ENCODE measurements around the gene CFAP251. TPM values are rescaled to one million over a fixed set of nuclear protein-coding genes. Genes with fewer than 3 reads are reported as not detected.
"Not testable (repeated sequence)": the region's sequence is repeated elsewhere in the genome, so short reads cannot be mapped to it uniquely, and the experiment has no call there.

Gene CFAP251
- 3.4 and 3.9 TPM in 2 replicates for polyA plus RNA-seq (2013)

GRCh38 chr12:121917950-121918678 is at the start of gene CFAP251:
Gene CFAP251, plus strand, starts transcription at chr12:121918592. Its CDS starts 2,714 bp downstream, at chr12:121921306.
- peaks cover 4% of the 10 kb centered on the region for H3K79me1 ChIP-seq (ENCODE audit: low read length)
- H4K91ac ChIP-seq (ENCODE audit: low read depth, low read length), result peak within 1 kb of the TSS; percentile 66
- peak within 1 kb of the TSS; percentile 39 for H2AK5ac ChIP-seq (ENCODE audit: low read length)
- H3K79me2 ChIP-seq (ENCODE audit: control insufficient read depth, insufficient read depth, low read length, poor library complexity), result no peaks in the 10 kb centered on the region
- no peak within 1 kb of the TSS for H3K23ac ChIP-seq (ENCODE audit: low read length)
- H4K8ac ChIP-seq (ENCODE audit: low read depth, low read length), result peak within 1 kb of the TSS; percentile 69
- peak; percentile 86 to 95 for DNase-seq
- H3K14ac ChIP-seq (ENCODE audit: low read length), result peak within 1 kb of the TSS; percentile 30
- peak within 1 kb of the TSS; percentile 19 for H2BK12ac ChIP-seq (ENCODE audit: low read length)
- H3K4me3 ChIP-seq (ENCODE audit: low read depth, low read length), result peak within 1 kb of the TSS; percentile 64
- no peaks in the 10 kb centered on the region for H3K9me3 ChIP-seq (ENCODE audit: insufficient read depth, low read depth, low read length)
- peaks cover 6 to 7% of the 10 kb centered on the region in 2 experiments for H3K4me1 ChIP-seq (ENCODE audit: control insufficient read depth in 1 of 2, insufficient read depth in 2 of 2, low read length in 2 of 2)
- no peaks in the 10 kb centered on the region for H3K27me3 ChIP-seq (ENCODE audit: insufficient read depth, low read length)
- peak within 1 kb of the TSS; percentile 35 for H2BK5ac ChIP-seq (ENCODE audit: low read depth, low read length, poor library complexity)
- H2BK120ac ChIP-seq (ENCODE audit: insufficient read depth, low read length, poor library complexity), result peak within 1 kb of the TSS; percentile 14
- peak within 1 kb of the TSS; percentile 11 for H3K18ac ChIP-seq (ENCODE audit: low read length)
- H3K9ac ChIP-seq (ENCODE audit: low read length), result no peak within 1 kb of the TSS
- H3K4me2 ChIP-seq (ENCODE audit: low read length), result peak within 1 kb of the TSS; percentile 90
- peak within 1 kb of the TSS; percentile 69 for H2AFZ ChIP-seq (ENCODE audit: insufficient read depth, low read length, poor library complexity)
- peaks cover 12 to 15% of the 10 kb centered on the region in 2 experiments for H3K36me3 ChIP-seq (ENCODE audit: control insufficient read depth in 1 of 2, insufficient read depth in 2 of 2, low read length in 2 of 2)
- H4K12ac ChIP-seq (ENCODE audit: low read depth, low read length), result peak within 1 kb of the TSS; percentile 40
- WGBS (ENCODE audit: extremely low coverage, insufficient coverage, insufficient read length), result no CpG with 5 or more reads among the region's 41 CpGs
- no peak within 1 kb of the TSS for H3K27ac ChIP-seq (ENCODE audit: low read depth, low read length)
- no peak within 1 kb of the TSS for H3K4ac ChIP-seq (ENCODE audit: low read depth, low read length)

GRCh38 chr12:121869229-121869628 is 49.2 kb upstream of the CFAP251 start:
- not testable (repeated sequence) for H3K4ac ChIP-seq (ENCODE audit: low read depth, low read length); H3K27ac ChIP-seq (ENCODE audit: low read depth, low read length); H3K23ac ChIP-seq (ENCODE audit: low read length); H4K12ac ChIP-seq (ENCODE audit: low read depth, low read length); H3K79me2 ChIP-seq (ENCODE audit: control insufficient read depth, insufficient read depth, low read length, poor library complexity); H3K18ac ChIP-seq (ENCODE audit: low read length); H3K36me3 ChIP-seq (ENCODE audit: control insufficient read depth in 1 of 2, insufficient read depth in 2 of 2, low read length in 2 of 2); H4K8ac ChIP-seq (ENCODE audit: low read depth, low read length); H3K14ac ChIP-seq (ENCODE audit: low read length); H2AK5ac ChIP-seq (ENCODE audit: low read length); H2AFZ ChIP-seq (ENCODE audit: insufficient read depth, low read length, poor library complexity); H3K27me3 ChIP-seq (ENCODE audit: insufficient read depth, low read length); H3K9ac ChIP-seq (ENCODE audit: low read length); DNase-seq; H2BK12ac ChIP-seq (ENCODE audit: low read length); H4K91ac ChIP-seq (ENCODE audit: low read depth, low read length); H3K4me3 ChIP-seq (ENCODE audit: low read depth, low read length); H3K4me2 ChIP-seq (ENCODE audit: low read length); H3K79me1 ChIP-seq (ENCODE audit: low read length); H2BK120ac ChIP-seq (ENCODE audit: insufficient read depth, low read length, poor library complexity); H3K4me1 ChIP-seq (ENCODE audit: control insufficient read depth in 1 of 2, insufficient read depth in 2 of 2, low read length in 2 of 2); H3K9me3 ChIP-seq (ENCODE audit: insufficient read depth, low read depth, low read length); H2BK5ac ChIP-seq (ENCODE audit: low read depth, low read length, poor library complexity)
- no CpG with 5 or more reads among the region's 8 CpGs for WGBS (ENCODE audit: extremely low coverage, insufficient coverage, insufficient read length)

GRCh38 chr12:121871467-121871866 is 46.9 kb upstream of the CFAP251 start:
- no peak overlapping the region for H4K91ac ChIP-seq (ENCODE audit: low read depth, low read length)
- DNase-seq, result no peak
- peak overlapping the region; percentile 4 for H2AK5ac ChIP-seq (ENCODE audit: low read length)
- H2BK5ac ChIP-seq (ENCODE audit: low read depth, low read length, poor library complexity), result no peak overlapping the region
- H3K14ac ChIP-seq (ENCODE audit: low read length), result no peak overlapping the region
- H4K8ac ChIP-seq (ENCODE audit: low read depth, low read length), result no peak overlapping the region
- no CpG with 5 or more reads among the region's 3 CpGs for WGBS (ENCODE audit: extremely low coverage, insufficient coverage, insufficient read length)
- no peak overlapping the region for H2BK12ac ChIP-seq (ENCODE audit: low read length)
- no peaks in the 10 kb centered on the region for H3K9me3 ChIP-seq (ENCODE audit: insufficient read depth, low read depth, low read length)
- no peak overlapping the region for H3K27ac ChIP-seq (ENCODE audit: low read depth, low read length)
- no peak overlapping the region for H3K4me2 ChIP-seq (ENCODE audit: low read length)
- H3K18ac ChIP-seq (ENCODE audit: low read length), result no peak overlapping the region
- no peaks in the 10 kb centered on the region for H3K36me3 ChIP-seq (ENCODE audit: control insufficient read depth in 1 of 2, insufficient read depth in 2 of 2, low read length in 2 of 2)
- no peak overlapping the region for H2BK120ac ChIP-seq (ENCODE audit: insufficient read depth, low read length, poor library complexity)
- H3K4me3 ChIP-seq (ENCODE audit: low read depth, low read length), result no peak overlapping the region
- H2AFZ ChIP-seq (ENCODE audit: insufficient read depth, low read length, poor library complexity), result no peak overlapping the region
- no peak overlapping the region for H3K23ac ChIP-seq (ENCODE audit: low read length)
- no peaks in the 10 kb centered on the region for H3K79me1 ChIP-seq (ENCODE audit: low read length)
- no peaks in the 10 kb centered on the region for H3K27me3 ChIP-seq (ENCODE audit: insufficient read depth, low read length)
- no peak overlapping the region for H4K12ac ChIP-seq (ENCODE audit: low read depth, low read length)
- no peak overlapping the region for H3K9ac ChIP-seq (ENCODE audit: low read length)
- peaks cover 0 to 2% of the 10 kb centered on the region in 2 experiments for H3K4me1 ChIP-seq (ENCODE audit: control insufficient read depth in 1 of 2, insufficient read depth in 2 of 2, low read length in 2 of 2)
- no peak overlapping the region for H3K4ac ChIP-seq (ENCODE audit: low read depth, low read length)
- H3K79me2 ChIP-seq (ENCODE audit: control insufficient read depth, insufficient read depth, low read length, poor library complexity), result no peaks in the 10 kb centered on the region

- H2AK5ac ChIP-seq (ENCODE audit: low read length), result no peak overlapping the region
- WGBS (ENCODE audit: extremely low coverage, insufficient coverage, insufficient read length), result no CpG with 5 or more reads among the region's 5 CpGs
- no peaks in the 10 kb centered on the region for H3K79me1 ChIP-seq (ENCODE audit: low read length)
These were observed 45.7 kb upstream of the CFAP251 start for GRCh38 chr12:121872546-121873215.

More at GRCh38 chr12:121872546-121873215, 45.7 kb upstream of the CFAP251 start:
- Histone ChIP-seq H3K27ac (ENCODE audit: low read depth, low read length) (no peak overlapping the region), H3K14ac (ENCODE audit: low read length) (no peak overlapping the region), H3K27me3 (ENCODE audit: insufficient read depth, low read length) (no peaks in the 10 kb centered on the region), H4K91ac (ENCODE audit: low read depth, low read length) (no peak overlapping the region), H2BK5ac (ENCODE audit: low read depth, low read length, poor library complexity) (no peak overlapping the region), H3K36me3 (ENCODE audit: control insufficient read depth in 1 of 2, insufficient read depth in 2 of 2, low read length in 2 of 2) (no peaks in the 10 kb centered on the region), H3K4me3 (ENCODE audit: low read depth, low read length) (no peak overlapping the region), H3K18ac (ENCODE audit: low read length) (no peak overlapping the region), H3K9me3 (ENCODE audit: insufficient read depth, low read depth, low read length) (no peaks in the 10 kb centered on the region), H3K23ac (ENCODE audit: low read length) (no peak overlapping the region), H3K79me2 (ENCODE audit: control insufficient read depth, insufficient read depth, low read length, poor library complexity) (no peaks in the 10 kb centered on the region), H3K4ac (ENCODE audit: low read depth, low read length) (no peak overlapping the region), H2BK120ac (ENCODE audit: insufficient read depth, low read length, poor library complexity) (no peak overlapping the region), H3K4me1 (ENCODE audit: control insufficient read depth in 1 of 2, insufficient read depth in 2 of 2, low read length in 2 of 2) (peaks cover 0 to 2% of the 10 kb centered on the region in 2 experiments), H2AFZ (ENCODE audit: insufficient read depth, low read length, poor library complexity) (no peak overlapping the region), H3K4me2 (ENCODE audit: low read length) (no peak overlapping the region), H3K9ac (ENCODE audit: low read length) (no peak overlapping the region), H2BK12ac (ENCODE audit: low read length) (no peak overlapping the region), H4K12ac (ENCODE audit: low read depth, low read length) (no peak overlapping the region), H4K8ac (ENCODE audit: low read depth, low read length) (no peak overlapping the region)
- DNase-seq, result no peak
